Gastroesophageal sphincter (tissue), 4 donors: ENCODE results near the gene CLEC4A. TPM values are rescaled to one million over a fixed set of nuclear protein-coding genes. Genes with fewer than 3 reads are reported as not detected.
"Not testable (repeated sequence)": the region's sequence is repeated elsewhere in the genome, so short reads cannot be mapped to it uniquely, and the experiment has no call there.

Source experiments
- ATAC-seq: fragments of 150-250 bp; one replicate; pipeline ENCODE4 v1.9.1; 2016; ENCODE audit warnings: mild to moderate bottlenecking, moderate library complexity
- H3K27ac ChIP-seq, 4 donors: fragments of 200-600 bp; sonication (generic) in 3 of 4; 1 replicate in 3 of 4; 2 replicates in 1 of 4; pipeline ENCODE4 v1.5.1; 2016 to 2019
- H3K27me3 ChIP-seq: fragments of 200-600 bp; sonication (generic); one replicate; pipeline ENCODE4 v1.5.1; 2019
- H3K36me3 ChIP-seq, 2 donors: fragments of 200-600 bp; sonication (generic); one replicate each; pipeline ENCODE4 v1.5.1; 2019; ENCODE audit warnings: control low read depth in 1 of 2
- H3K4me1 ChIP-seq, 3 donors: fragments of 200-600 bp; sonication (generic); 1 replicate in 2 of 3; 2 replicates in 1 of 3; pipeline ENCODE4 v1.5.1; 2016 to 2019; ENCODE audit warnings: control low read depth in 2 of 3
- H3K4me3 ChIP-seq, 2 donors: fragments of 200-600 bp; sonication (generic); one replicate each; pipeline ENCODE4 v1.5.1; 2019; ENCODE audit warnings: mild to moderate bottlenecking in 1 of 2, moderate library complexity in 1 of 2
- H3K9me3 ChIP-seq, 3 donors: fragments of 200-600 bp; sonication (generic); one replicate each; pipeline ENCODE4 v1.5.1; 2017 to 2019; ENCODE audit warnings: control low read depth in 2 of 3
- EP300 ChIP-seq: sonication (generic); formaldehyde crosslinking; IDR thresholded peaks from one replicate; pipeline ENCODE4 v1.6.1; 2017; ENCODE audit warnings: antibody characterized with exemption, mild to moderate bottlenecking
- POLR2A ChIP-seq, 2 donors: fragments of 450-650 bp; IDR thresholded peaks; one replicate each; pipeline ENCODE4 v1.6.1; 2017; ENCODE audit warnings: antibody characterized with exemption in 2 of 2, mild to moderate bottlenecking in 2 of 2, moderate library complexity in 1 of 2
- POLR2AphosphoS5 ChIP-seq: sonication (generic); formaldehyde crosslinking; IDR thresholded peaks from one replicate; pipeline ENCODE4 v1.6.1; 2017; ENCODE audit warnings: antibody characterized with exemption
- WGBS, 2 donors: methylation state at CpG; one replicate each; pipeline ENCODE4 v1.1.5; 2018; ENCODE audit warnings: low coverage in 1 of 2; 5-methylcytosine and 5-hydroxymethylcytosine counted together
- total RNA-seq, 4 donors: library from RNA; depleted of rRNA; stranded (reverse); fragments of >200 nt; gene quantifications; one replicate each; pipeline ENCODE4 v1.1.0, GENCODE V29; 2016
- TF ChIP-seq, protein P1 (sequence below), 4 experiments: fragments of 200-600 bp in 2 of 4; fragments of 450-650 bp in 2 of 4; sonication (generic) in 1 of 4; IDR thresholded peaks; one replicate each; pipeline ENCODE4 v1.5.1; 2017 to 2019; ENCODE audit warnings: antibody characterized with exemption in 4 of 4, mild to moderate bottlenecking in 2 of 4, moderate library complexity in 2 of 4

CLEC4A gene
- total RNA-seq, 4 donors from 2014 or later, result 1.5 to 4.0 (median 3.0) TPM; not detected in 1

DNA sequence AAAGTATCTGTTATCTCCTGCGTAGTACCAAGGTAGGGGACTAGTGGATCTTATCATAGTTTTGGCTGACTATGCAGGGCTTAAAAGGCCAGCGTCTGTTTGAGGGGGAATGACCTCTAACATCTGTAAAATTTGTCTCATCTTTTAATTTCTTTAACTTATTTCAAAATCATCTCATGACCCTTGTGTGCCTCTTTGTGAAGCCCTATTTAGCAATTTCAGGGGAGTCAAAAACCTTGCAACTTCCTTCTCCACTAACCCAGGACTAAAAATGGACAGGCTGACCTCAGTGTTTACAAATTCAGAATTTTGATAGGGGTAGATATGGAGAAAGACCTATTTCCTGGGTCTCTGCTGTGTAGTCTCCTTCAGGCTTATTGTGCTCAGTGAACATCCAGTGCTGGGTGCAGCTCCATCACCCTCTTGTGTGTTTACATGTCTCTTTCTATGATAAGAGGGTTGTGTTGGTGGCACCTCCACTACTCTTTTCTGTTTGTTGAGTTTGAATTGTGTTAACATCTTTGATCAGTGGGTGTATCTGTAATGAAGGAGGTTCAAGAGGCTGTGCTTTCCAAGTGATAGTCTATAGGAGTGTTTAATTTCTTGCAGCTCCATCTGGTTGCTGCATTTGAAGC lies 27.0 kb upstream of the CLEC4A start:
- no peak for ATAC-seq
- Histone ChIP-seq H3K27me3 (no peaks in the 10 kb centered on the region), H3K4me3 (no peak overlapping the region), H3K36me3 (peaks cover 5 to 91% of the 10 kb centered on the region in 2 donors), H3K4me1 (no peaks in the 10 kb centered on the region), H3K9me3 (no peaks in the 10 kb centered on the region), H3K27ac (no peak overlapping the region)
- TF ChIP-seq POLR2A (IDR thresholded peaks at IDR 0.05), result no peak
- TF ChIP-seq, protein P1, sequence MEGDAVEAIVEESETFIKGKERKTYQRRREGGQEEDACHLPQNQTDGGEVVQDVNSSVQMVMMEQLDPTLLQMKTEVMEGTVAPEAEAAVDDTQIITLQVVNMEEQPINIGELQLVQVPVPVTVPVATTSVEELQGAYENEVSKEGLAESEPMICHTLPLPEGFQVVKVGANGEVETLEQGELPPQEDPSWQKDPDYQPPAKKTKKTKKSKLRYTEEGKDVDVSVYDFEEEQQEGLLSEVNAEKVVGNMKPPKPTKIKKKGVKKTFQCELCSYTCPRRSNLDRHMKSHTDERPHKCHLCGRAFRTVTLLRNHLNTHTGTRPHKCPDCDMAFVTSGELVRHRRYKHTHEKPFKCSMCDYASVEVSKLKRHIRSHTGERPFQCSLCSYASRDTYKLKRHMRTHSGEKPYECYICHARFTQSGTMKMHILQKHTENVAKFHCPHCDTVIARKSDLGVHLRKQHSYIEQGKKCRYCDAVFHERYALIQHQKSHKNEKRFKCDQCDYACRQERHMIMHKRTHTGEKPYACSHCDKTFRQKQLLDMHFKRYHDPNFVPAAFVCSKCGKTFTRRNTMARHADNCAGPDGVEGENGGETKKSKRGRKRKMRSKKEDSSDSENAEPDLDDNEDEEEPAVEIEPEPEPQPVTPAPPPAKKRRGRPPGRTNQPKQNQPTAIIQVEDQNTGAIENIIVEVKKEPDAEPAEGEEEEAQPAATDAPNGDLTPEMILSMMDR (IDR thresholded peaks at IDR 0.05), result no peak
- no peak for TF ChIP-seq POLR2AphosphoS5
- TF ChIP-seq EP300, result no peak
- WGBS, 2 donors, result 46 to 64% methylated on average over 2 of the region's 2 CpGs

- H3K27me3 ChIP-seq, result no peaks in the 10 kb centered on the region
- H3K4me1 ChIP-seq, result no peaks in the 10 kb centered on the region
- WGBS, 2 donors, result 95 to 100% methylated on average over 3 of the region's 3 CpGs
- TF ChIP-seq POLR2A (IDR thresholded peaks at IDR 0.05) (no peak), POLR2AphosphoS5 (no peak), EP300 (no peak)
- TF ChIP-seq, protein P1 (IDR thresholded peaks at IDR 0.05), result no peak
- H3K9me3 ChIP-seq, result no peaks in the 10 kb centered on the region
- H3K27ac ChIP-seq, result no peak overlapping the region
- no peak overlapping the region for H3K4me3 ChIP-seq
- no peak for ATAC-seq
- H3K36me3 ChIP-seq, result peaks cover 0 to 67% of the 10 kb centered on the region in 2 donors
Measured at GRCh38 chr12:8099235-8099634, 24.2 kb upstream of the CLEC4A start.

DNA sequence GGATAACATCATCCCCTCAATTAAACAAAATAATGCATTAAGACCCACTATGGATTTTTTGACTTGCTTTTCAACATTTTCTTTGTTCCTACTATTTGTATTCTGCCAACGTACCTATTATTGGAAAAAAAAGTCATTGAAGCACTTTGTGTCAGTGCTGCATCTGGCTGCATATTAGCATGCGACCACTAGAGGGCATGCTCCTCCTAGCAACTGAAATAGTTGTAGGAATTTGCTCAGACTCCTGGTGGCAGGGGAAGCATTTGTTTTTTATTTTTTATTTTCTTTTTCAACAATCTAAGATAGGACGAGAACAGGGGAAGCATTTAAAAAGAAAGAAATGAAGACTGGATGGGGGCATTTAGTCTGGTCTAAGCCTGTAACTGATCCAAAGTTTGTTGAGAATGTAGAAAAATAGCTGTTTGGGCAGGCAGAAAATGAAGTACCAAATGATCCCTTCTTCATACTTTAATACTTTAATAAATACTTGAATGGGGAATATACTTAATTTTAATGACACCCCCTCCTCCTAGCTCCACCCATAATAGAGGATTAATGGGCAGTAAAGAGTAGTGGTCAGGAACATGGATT lies 14.5 kb upstream of the CLEC4A start:
- TF ChIP-seq, protein P1 (IDR thresholded peaks at IDR 0.05), result peak; percentile 95 to 96 (median 96)
- TF ChIP-seq POLR2A (IDR thresholded peaks at IDR 0.05), result no peak
- Histone ChIP-seq H3K4me3 (no peak overlapping the region), H3K36me3 (peaks cover 0 to 37% of the 10 kb centered on the region in 2 donors), H3K27ac (no peak overlapping the region), H3K9me3 (no peaks in the 10 kb centered on the region), H3K4me1 (no peaks in the 10 kb centered on the region), H3K27me3 (no peaks in the 10 kb centered on the region)
- no peak for ATAC-seq
- 0 to 3% methylated on average over 3 of the region's 3 CpGs for WGBS, 2 donors

DNA sequence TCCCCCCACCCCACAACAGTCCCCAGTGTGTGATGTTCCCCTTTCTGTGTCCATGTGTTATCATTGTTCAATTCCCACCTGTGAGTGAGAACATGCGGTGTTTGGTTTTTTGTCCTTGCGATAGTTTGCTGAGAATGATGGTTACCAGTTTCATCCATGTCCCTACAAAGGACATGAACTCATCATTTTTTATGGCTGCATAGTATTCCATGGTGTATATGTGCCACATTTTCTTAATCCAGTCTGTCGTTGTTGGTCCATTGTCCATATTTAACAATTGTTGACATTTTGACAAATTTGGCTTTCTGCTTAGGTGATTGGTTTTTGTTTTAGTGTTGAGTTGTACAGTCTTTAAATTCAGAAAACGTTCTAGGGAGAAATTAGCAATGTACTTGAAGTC lies 10.3 kb upstream of the CLEC4A start:
- H3K27me3 ChIP-seq, H3K4me1 ChIP-seq, H3K27ac ChIP-seq, H3K9me3 ChIP-seq, ATAC-seq, H3K4me3 ChIP-seq: not testable (repeated sequence)
- WGBS, 2 donors, result 90 to 95% methylated on average over 2 to 3 of the region's 4 CpGs
- H3K36me3 ChIP-seq, result peaks cover 0 to 19% of the 10 kb centered on the region in 2 donors

DNA sequence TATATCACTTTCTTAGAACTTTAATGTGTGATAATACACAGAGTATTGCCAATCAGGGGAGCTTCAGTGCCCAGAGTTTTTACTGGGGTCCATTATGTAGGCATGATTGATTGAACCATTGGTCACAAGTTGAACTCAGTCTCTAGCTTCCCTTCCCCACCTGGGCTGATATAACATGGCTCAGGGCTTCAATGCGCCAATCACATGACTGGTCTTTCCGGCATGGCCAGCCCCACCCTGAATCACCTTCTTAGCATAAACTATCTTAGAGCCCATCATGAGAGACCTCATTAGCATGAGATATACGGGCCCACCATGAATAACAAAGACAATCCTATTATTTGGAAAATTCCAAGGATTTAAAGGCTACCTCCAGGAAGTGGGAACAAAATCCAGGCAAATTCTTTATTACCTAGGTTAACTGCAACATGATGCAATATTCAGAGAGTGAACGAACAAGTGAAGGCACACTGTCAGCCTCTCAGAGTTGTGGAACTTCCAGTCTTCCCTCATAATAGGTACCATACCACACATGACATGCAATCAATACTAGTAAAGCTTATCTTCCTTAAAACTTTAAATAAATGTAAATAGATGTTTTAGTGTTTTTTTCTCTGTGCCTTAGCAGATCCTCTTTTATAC lies 3.2 kb upstream of the CLEC4A start:
- Histone ChIP-seq H3K4me1 (no peaks in the 10 kb centered on the region), H3K27ac (no peak overlapping the region), H3K36me3 (peaks cover 0 to 42% of the 10 kb centered on the region in 2 donors), H3K27me3 (no peaks in the 10 kb centered on the region), H3K4me3 (no peak overlapping the region), H3K9me3 (no peaks in the 10 kb centered on the region)
- ATAC-seq, result no peak
- 93 to 100% methylated on average over 2 to 4 of the region's 4 CpGs for WGBS, 2 donors
- no peak for TF ChIP-seq POLR2A (IDR thresholded peaks at IDR 0.05)
- no peak for TF ChIP-seq EP300
- TF ChIP-seq POLR2AphosphoS5, result no peak
- TF ChIP-seq, protein P1 (IDR thresholded peaks at IDR 0.05), result no peak
